Cardiac muscle cell (in vitro differentiated cells and primary cell): ENCODE results near the gene WFDC12. TPM values are rescaled to one million over a fixed set of nuclear protein-coding genes. Genes with fewer than 3 reads are reported as not detected.
A peak's percentile ranks its signal among the peaks of the same experiment; 100 is the strongest.

Experiments used
- DNase-seq, 2 donors: peaks; one replicate each; pipeline versions ENCODE4 v3.0.0 to v3.0.0-alpha.2; 2010 to 2017; ENCODE audit warnings: low read depth in 1 of 2, low spot score in 1 of 2
- H3K27ac ChIP-seq: fragments of 200-600 bp; sonication (generic); 2 replicates; pipeline ENCODE4 v1.5.1; 2016
- H3K27me3 ChIP-seq: fragments of 200-600 bp; sonication (generic); 2 replicates; pipeline ENCODE4 v1.6.0; 2016; ENCODE audit warnings: control low read depth
- H3K36me3 ChIP-seq: fragments of 200-600 bp; sonication (generic); 2 replicates; pipeline ENCODE4 v1.5.1; 2016; ENCODE audit warnings: control low read depth
- H3K4me1 ChIP-seq: fragments of 200-600 bp; sonication (generic); 2 replicates; pipeline ENCODE4 v1.8.1; 2017; ENCODE audit warnings: low read depth, mild to moderate bottlenecking, mixed run types
- H3K4me3 ChIP-seq: fragments of 200-600 bp; sonication (generic); 2 replicates; pipeline ENCODE4 v1.5.1; 2016; ENCODE audit warnings: mild to moderate bottlenecking
- H3K9me3 ChIP-seq: fragments of 200-600 bp; sonication (generic); 2 replicates; pipeline ENCODE4 v1.5.1; 2017; ENCODE audit warnings: low read depth, mild to moderate bottlenecking, control low read depth
- CTCF ChIP-seq: IDR thresholded peaks from 2 replicates; pipeline ENCODE4 v1.5.1; 2012; ENCODE audit warnings: low read depth, mild to moderate bottlenecking, low read length
- polyA plus RNA-seq: library from polyadenylated mRNA; unstranded; fragments of >200 nt; fragmentation: Nextera tagmentation; extraction: Ambion mirVana; gene quantifications from 2 replicates; pipeline ENCODE4 v1.2.1, GENCODE V29; 2016
- total RNA-seq: library from RNA; depleted of rRNA; stranded (reverse); fragments of >200 nt; gene quantifications from 2 replicates; pipeline ENCODE4 v1.2.3, GENCODE V29; 2016

WFDC12 gene
- total and polyA plus RNA-seq, 2 experiments from 2014 or later: not detected

GRCh38 chr20:45090481-45090880 is 33.8 kb downstream of the WFDC12 start:
- no peak overlapping the region for H3K27ac ChIP-seq
- H3K27me3 ChIP-seq: no peaks in the 10 kb centered on the region
- no peak for TF ChIP-seq CTCF
- H3K36me3 ChIP-seq: no peaks in the 10 kb centered on the region
- H3K4me3 ChIP-seq: no peak overlapping the region
- H3K9me3 ChIP-seq: no peaks in the 10 kb centered on the region
- no peaks in the 10 kb centered on the region for H3K4me1 ChIP-seq
- DNase-seq: no peak

GRCh38 chr20:45088247-45088646 is 36.0 kb downstream of the WFDC12 start:
- peak in 1 of 2 donors; percentile 90 for DNase-seq
- H3K4me3 ChIP-seq: no peak overlapping the region
- TF ChIP-seq CTCF: no peak
- H3K4me1 ChIP-seq: no peaks in the 10 kb centered on the region
- H3K27me3 ChIP-seq: no peaks in the 10 kb centered on the region
- H3K9me3 ChIP-seq: no peaks in the 10 kb centered on the region
- no peak overlapping the region for H3K27ac ChIP-seq
- no peaks in the 10 kb centered on the region for H3K36me3 ChIP-seq

GRCh38 chr20:45087814-45088213 is 36.5 kb downstream of the WFDC12 start:
- Histone ChIP-seq H3K4me3 (no peak overlapping the region), H3K27ac (no peak overlapping the region), H3K4me1 (no peaks in the 10 kb centered on the region), H3K9me3 (no peaks in the 10 kb centered on the region), H3K27me3 (no peaks in the 10 kb centered on the region), H3K36me3 (no peaks in the 10 kb centered on the region)
- peak in 1 of 2 donors; percentile 57 for DNase-seq
- no peak for TF ChIP-seq CTCF

GRCh38 chr20:45087097-45087790 is 37.0 kb downstream of the WFDC12 start:
- Histone ChIP-seq H3K36me3 (no peaks in the 10 kb centered on the region), H3K4me3 (no peak overlapping the region), H3K27me3 (no peaks in the 10 kb centered on the region), H3K4me1 (no peaks in the 10 kb centered on the region), H3K27ac (no peak overlapping the region), H3K9me3 (no peaks in the 10 kb centered on the region)
- TF ChIP-seq CTCF: no peak
- no peak for DNase-seq

GRCh38 chr20:45085867-45086266 is 38.4 kb downstream of the WFDC12 start:
- TF ChIP-seq CTCF: no peak
- DNase-seq: no peak
- Histone ChIP-seq H3K27me3 (no peaks in the 10 kb centered on the region), H3K27ac (no peak overlapping the region), H3K4me3 (no peak overlapping the region), H3K36me3 (no peaks in the 10 kb centered on the region), H3K9me3 (no peaks in the 10 kb centered on the region), H3K4me1 (no peaks in the 10 kb centered on the region)
